Skin of body (tissue), 3 donors: Measurements from ENCODE around the gene NPAS4. TPM values are rescaled to one million over a fixed set of nuclear protein-coding genes. Genes with fewer than 3 reads are reported as not detected.

ENCODE experiments used
- DNase-seq: peaks from one replicate; lab custom pipeline; 2025; lab: John Stamatoyannopoulos, UW
- small RNA-seq: library from RNA; depleted of rRNA; stranded (forward); fragments of <200 nt; gene quantifications from one replicate; pipeline ENCODE3, GENCODE V24; 2014; ENCODE audit warnings: low replicate concordance
- total RNA-seq: library from RNA; depleted of rRNA; stranded (reverse); fragments of >200 nt; gene quantifications from one replicate; pipeline ENCODE4 v1.2.3, GENCODE V29; 2014

The NPAS4 gene
- total RNA-seq, 1 donor from 2014 or later = 2.7 TPM

DNA sequence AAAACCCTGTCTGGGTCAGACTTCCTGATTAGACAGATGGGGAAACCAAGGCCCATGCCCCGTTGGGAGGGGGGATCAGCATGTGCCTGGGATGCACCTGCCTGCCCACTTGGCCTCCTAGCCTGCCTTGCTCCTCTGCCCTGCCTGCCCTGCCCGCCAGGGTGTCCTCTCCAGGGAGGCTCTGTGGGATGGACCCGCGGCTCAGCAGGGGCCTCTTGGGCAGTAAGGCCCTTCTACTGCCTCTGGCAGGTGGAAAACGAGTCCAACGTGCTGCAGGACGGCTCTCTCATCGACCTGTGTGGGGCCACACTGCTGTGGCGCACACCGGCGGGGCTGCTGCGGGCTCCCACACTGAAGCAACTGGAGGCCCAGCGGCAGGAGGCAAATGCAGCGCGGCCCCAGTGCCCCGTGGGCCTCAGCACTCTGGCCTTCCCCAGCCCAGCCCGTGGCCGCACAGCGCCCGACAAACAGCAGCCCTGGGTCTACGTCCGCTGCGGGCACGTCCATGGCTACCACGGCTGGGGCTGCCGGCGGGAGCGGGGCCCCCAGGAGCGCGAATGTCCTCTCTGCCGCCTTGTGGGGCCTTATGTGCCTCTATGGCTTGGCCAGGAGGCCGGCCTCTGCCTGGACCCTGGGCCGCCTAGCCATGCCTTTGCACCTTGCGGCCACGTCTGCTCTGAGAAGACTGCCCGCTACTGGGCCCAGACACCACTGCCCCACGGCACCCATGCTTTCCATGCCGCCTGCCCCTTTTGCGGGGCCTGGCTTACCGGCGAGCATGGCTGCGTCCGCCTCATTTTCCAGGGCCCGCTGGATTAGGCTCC lies 54.7 kb downstream of the NPAS4 start:
- DNase-seq = no peak

Small RNA genes lying within 50 kb of the gene (small RNA-seq; reads per million reads assigned to genes)
- not detected for gene RF00017
- not detected for gene RF00416
- 0.07 reads per million for gene RNU1-84P

Other genes starting within 250 kb of the NPAS4 start
- gene KLC2, start 163.3 kb upstream of the NPAS4 start, total RNA-seq = 9.8 TPM
- gene RAB1B, start 152.4 kb upstream of the NPAS4 start, total RNA-seq = 33.6 TPM
- gene CNIH2, start 142.9 kb upstream of the NPAS4 start, total RNA-seq = 0.59 TPM
- gene YIF1A, start 131.9 kb upstream of the NPAS4 start, total RNA-seq = 49.7 TPM
- not detected for gene TMEM151A, start 129.1 kb upstream of the NPAS4 start, total RNA-seq
- gene CD248, start 104.0 kb upstream of the NPAS4 start, total RNA-seq = 31.2 TPM
- 3.6 TPM for gene RIN1, start 84.6 kb upstream of the NPAS4 start, total RNA-seq
- gene BRMS1, start 75.9 kb upstream of the NPAS4 start, total RNA-seq = 14.6 TPM
- 16.0 TPM for gene B4GAT1, start 73.4 kb upstream of the NPAS4 start, total RNA-seq
- 0.89 TPM for gene SLC29A2, start 49.3 kb upstream of the NPAS4 start, total RNA-seq
- 18.8 TPM for gene MRPL11, start 17.8 kb downstream of the NPAS4 start, total RNA-seq
- gene PELI3, start 45.9 kb downstream of the NPAS4 start, total RNA-seq = 5.0 TPM
- 16.0 TPM for gene DPP3, start 59.4 kb downstream of the NPAS4 start, total RNA-seq
- gene BBS1, start 89.6 kb downstream of the NPAS4 start, total RNA-seq = 25.0 TPM
- gene ZDHHC24, start 125.0 kb downstream of the NPAS4 start, total RNA-seq = 4.3 TPM
- 13.5 TPM for gene ACTN3, start 125.9 kb downstream of the NPAS4 start, total RNA-seq
- gene CTSF, start 147.6 kb downstream of the NPAS4 start, total RNA-seq = 20.0 TPM
- gene CCDC87, start 172.0 kb downstream of the NPAS4 start, total RNA-seq = 0.10 TPM
- gene CCS, start 172.2 kb downstream of the NPAS4 start, total RNA-seq = 21.0 TPM
- 33.3 TPM for gene RBM14, start 195.6 kb downstream of the NPAS4 start, total RNA-seq
- 82.4 TPM for gene RBM4, start 217.7 kb downstream of the NPAS4 start, total RNA-seq